Measurements from ENCODE around the gene CD52.

Gene CD52

DNA sequence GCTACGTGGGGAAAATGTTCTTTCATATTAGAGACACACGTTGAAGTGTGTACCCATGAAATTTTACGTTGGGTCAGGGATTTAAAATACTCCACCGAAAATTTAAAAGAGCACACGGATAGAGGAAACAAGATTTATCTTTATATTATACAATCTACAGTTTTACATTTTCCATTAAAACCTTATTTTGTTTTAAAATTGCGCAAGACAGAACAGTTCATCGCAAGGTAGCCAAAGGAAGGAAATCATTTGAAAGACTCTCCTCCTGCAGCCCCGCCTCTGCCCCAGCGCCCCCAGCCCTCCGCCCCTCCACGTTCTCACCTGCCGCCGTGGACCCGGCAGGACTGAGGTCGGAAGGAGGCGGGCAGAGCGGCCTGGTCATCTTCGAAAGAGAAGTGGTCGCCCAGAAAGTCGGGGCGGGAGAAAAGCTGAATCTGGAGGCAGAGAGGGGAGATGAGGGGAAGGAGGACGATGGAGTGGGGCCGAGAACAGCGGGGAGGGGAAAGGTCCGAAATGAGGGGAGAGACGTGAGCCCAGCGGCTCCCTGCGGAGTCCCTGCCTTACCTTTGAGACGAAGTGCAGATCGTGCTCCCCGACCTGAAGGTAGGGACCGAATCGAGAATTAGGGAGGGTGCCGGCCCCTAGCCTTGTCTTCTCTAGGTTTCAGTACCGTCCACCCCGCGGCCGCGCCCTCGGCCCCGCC is 18.2 kb downstream of the CD52 start:
- DNase-seq = no peak

DNA sequence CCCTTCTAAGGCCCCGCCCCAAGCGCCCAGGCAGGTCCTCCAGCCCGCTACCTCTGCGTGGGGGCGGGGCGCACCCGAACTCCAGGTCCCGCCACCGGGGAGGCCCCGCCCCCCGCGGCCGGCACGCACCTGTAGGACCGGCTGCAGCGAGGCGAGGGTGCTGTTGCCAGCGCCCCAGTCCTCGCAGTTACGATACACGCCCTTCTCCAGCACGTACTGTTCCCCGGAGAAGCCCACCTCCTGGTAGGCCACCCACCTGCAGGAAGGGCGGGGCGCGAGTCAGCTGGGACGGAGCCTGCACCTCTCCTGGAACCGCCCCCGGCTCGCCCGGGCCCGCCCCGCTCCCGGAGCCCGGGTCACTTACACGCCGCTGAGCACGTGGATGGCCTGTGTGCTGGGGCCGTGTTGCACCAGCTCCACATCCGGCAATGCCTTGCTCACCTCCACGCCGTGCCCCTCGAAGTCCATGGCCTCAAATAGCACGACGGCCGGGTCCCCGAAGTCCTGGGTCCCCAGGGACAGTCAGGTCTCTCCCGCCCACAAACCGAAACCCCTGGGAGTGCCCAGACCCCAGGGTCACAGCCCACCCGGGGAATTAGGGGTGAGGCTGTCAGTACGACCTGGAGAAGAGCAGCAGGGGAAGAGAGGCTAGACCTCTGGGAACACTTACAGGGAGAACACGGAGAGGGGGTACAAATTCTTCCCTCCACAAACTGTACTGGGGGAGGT is 18.9 kb downstream of the CD52 start:
- peak; percentile 13 for DNase-seq

DNA sequence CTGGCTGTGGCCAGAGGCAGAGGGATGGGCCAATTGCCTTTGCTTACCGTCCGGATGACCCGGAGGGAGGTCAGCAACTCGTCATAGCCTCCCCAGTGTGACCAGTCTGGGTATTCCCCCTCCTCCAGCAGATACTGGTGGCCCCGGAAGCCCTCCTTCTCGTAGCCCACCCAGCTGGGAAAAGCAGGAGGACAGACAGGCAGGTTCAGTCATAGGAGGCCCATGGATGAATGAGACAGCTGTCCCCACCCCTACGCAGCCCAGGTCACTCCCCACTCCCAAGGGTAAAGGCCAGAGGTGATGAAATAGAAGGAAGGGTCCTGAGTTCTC is 19.4 kb downstream of the CD52 start:
- DNase-seq = no peak

DNA sequence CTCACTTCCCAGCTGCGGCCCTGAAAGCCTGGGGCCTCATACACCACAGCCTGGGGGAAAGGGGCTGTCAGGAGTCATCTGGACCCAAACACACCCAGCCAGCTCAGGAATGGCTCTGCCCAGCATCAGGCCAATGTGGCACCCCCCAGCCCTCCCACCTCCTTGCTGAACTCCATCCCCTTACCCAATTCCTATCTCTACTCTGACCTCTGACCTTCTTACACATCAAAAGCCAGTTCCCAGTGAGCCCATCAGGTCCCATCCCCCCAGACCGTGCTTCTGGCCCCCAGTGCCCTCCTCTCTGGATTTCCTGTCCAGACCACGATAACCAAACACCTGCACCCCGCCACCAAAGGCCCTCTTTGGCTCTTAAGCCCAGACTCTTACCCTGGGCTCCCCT is 19.9 kb downstream of the CD52 start:
- no peak for DNase-seq

DNA sequence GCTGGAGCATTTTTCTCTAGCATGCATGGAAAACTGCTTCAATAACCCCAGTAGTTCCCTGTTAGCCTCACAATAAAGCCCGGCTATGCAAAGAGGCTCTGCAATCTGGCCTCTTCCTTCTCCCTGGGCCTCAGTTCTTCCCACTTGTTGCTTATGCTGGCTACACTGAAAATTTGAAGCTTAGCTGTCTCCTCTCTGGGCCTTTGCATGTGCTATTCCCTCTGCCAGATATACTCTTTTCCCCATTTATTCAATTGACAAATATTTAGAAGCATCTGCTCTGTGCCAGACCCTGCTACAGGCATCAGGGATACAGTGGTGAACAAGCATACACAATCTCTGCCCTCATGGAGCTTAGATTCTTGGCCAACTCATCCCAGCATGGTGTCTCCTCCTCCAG is 20.9 kb downstream of the CD52 start:
- DNase-seq = no peak

DNA sequence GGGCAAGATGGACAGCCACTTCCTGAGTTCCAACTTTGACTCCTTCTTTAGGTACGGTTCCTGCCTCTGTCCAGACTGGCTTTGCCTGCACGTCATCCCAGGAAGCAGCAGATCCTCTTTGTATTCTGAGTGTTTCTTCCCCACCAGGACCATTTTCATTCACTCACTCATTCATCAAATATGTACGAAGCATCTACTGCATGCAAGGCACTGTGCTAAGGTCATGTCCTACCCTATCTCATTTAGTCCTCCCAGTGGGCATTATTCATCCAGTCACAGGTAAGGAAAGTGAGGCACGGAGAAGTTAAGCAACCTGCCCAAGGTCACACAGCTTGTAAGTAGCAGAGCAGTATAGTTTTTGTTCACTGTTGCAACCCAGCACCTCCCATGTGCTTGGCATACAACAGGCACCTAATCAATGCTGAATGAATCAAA is 22.3 kb downstream of the CD52 start:
- no peak for DNase-seq

DNA sequence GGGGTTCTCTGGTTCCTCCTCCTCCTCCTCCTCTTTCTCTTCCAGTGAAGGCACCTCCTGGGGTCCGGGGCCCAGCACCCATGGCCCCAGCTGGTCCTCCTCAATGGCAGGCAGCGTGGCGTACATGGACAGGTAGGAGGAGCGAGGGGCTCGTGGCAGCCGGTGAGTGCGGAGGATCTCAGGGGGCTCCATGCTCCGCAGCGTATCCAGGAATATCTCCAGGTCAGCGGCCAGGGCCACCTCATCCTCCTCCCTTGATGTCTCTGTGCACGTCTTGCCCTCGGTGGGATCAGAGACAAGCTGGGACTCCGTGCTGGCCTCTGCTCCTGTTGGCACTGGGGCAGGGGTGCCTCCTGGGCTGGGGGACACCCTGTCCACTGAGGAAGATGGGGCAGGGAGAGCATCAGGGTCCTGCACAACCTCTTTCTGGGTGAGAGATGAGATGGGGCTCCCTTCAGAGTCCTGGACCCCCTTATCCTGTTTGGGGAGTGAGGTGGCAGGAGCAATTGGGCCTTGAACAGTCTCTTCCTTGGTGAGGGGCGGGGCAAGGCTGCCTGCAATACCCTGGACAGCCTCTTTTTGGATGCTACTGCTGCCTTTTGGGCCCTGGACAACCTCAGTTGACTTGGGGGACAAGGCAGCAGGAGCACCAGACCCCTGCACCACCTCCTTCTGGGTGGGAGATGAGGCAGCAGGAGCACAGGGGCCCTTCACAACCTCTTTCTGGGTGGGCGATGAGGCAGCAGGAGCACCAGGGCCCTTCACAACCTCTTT is 26.6 kb downstream of the CD52 start:
- no peak for DNase-seq

DNA sequence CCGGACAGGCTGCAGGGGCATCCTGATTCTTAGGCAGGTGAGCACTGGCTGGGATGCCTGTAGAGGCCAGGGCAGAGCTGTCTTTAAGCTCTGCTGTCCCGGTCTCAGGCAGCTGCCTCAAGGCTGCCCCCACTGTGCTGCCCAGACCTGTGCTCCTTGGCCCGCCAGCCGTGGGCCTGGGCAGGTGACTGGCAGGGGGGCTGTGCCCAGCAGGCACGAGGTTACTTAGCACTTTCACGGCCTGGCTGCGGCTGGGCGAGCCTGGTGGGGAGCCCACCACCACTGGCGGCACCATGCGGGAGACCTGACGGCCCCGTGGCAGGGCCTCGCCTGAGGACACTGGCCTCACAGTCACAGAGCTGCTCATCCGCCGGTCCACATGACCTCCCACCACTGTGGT is 28.0 kb downstream of the CD52 start:
- DNase-seq = no peak

DNA sequence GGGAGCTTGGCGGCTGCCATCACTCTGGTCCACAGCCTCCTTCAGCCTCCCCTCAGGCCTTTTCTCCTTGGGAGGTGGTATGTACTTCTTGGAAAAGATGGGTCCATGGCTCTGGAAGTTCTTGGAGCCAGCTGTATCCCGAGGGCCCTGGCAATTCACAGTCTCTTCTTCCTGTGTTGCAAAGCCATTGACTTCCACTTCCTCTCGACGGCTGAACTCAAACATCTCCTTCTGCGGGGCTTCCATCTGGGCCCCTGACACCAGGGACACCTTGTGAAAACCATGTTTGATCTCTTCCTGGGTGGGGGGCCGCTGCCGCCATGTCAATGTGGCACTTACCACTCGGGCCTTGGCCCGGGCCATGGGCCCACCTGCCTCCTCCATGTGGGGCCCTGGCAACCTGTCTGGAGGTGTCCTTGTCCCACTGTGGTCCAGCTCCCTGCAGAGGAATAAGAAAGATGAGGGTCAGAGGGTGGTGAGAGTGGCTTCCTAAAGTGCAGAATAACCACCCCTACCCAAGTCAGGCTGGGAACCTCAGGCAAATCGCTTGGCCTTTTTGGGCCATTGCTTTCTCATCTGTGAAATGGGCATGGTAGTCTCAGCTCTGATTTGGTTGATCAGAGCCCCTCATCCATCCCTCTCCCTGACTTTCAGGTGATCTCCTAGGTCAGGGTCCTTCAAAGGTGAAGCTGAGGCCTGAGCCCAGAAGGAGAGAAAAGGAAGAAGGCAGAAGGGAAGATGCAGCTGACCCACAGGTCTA is 28.7 kb downstream of the CD52 start:
- DNase-seq = no peak

DNA sequence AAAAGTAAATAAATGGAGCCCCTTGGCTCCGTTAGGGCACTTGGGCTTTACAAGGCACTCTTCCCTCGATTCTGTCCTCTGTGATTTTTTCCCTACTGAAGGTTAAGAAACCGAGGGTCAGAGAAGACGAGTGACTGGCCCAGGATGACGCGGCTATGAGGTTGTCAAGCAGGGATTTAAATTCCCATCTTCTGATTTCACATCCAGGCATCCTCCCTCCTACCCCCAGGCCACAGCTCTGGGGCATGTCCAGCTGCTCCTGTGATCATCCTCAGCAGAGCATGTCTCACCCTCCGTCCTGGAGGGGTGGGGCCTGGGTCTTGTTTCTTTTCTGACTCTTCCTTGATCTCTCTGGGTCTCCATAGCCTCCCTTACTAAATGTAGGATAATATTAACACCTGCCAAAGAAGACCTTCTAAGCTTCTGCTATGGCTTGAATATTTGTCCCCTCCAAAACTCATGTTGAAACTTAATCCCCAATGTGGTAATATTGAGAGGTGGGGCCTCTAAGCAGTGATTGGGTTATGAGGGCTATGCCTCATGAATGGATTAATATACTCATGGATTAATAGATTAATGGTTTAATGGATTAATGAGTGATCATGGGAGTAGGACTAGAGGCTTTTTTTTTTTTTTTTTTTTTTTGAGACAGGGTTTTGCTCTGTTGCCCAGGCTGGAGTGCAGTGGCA is 31.6 kb downstream of the CD52 start:
- peak; percentile 46 for DNase-seq

DNA sequence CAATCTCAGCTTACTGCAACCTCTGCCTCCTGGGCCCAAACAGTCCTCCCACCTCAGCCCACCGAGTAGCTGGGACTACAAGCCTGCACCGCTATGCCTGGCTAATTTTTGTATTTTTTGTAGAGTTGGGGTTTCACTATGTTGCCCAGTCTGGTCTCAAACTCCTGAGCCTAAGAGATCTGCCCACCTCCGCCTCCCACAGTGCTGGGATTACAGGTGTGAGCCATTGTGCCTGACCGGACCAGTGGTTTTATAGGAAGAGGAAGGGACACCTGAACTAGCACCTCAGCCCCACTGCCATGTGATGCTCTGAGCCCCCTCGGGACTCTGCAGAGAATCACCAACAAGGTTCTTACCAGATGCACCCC is 32.1 kb downstream of the CD52 start:
- DNase-seq = no peak

DNA sequence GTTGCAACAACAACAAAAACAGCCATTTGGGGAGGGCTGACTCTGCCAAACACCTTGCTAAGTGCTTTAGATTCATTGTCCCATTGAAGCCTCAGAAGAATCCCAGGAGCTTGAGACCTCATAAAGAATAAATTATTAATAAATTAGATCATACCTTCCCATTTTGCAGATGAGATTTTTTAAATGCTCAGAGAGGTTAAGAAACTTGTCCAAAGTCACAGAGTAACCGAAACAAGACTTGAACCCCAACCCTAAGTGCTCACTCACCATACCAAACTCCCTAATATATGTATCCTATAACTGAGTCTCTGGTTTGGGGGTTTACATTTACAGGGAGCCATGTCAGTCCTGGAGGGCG is 32.6 kb downstream of the CD52 start:
- no peak for DNase-seq

DNA sequence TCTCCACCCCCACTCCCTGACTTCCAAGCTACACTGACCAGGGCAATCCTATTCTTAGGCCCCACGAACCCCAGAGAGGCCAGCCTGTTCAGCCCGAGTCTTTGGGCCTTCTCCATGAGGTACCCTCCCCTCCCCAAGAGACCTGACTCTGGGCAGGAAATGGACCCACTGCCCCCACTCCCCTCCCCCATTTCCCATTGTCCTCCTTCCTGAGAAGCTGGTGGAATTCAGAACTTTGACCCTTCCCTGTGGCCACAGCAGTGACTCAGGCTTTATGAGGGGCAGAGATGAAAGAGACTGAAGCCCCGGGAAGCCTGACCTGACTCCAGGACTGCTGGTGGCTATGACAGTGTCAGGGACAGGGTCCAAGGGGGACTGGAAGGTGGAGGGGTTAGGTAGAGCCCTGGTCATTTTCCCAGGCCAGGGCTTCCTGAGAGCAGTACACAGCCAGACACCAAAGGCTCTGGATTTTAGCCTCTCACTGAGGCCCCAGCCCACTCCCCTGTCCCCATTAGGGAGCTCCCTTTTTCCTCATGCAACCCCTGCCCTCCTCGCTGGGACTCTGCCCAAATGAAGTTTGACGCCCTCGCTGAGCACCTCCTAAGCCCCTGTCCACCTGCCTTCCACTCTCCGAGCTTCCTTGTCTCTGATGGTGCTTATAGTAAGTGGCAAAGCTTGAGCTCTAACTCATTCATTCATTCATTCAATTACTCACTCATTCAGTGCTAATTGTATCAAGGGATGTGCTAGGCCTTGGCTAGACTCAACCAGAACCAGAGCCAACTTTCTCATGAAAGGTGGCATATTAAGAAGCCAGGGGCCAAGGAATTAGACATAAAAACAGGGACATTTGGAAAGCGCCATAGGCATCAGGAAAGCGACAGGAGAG is 33.2 kb downstream of the CD52 start:
- no peak for DNase-seq

DNA sequence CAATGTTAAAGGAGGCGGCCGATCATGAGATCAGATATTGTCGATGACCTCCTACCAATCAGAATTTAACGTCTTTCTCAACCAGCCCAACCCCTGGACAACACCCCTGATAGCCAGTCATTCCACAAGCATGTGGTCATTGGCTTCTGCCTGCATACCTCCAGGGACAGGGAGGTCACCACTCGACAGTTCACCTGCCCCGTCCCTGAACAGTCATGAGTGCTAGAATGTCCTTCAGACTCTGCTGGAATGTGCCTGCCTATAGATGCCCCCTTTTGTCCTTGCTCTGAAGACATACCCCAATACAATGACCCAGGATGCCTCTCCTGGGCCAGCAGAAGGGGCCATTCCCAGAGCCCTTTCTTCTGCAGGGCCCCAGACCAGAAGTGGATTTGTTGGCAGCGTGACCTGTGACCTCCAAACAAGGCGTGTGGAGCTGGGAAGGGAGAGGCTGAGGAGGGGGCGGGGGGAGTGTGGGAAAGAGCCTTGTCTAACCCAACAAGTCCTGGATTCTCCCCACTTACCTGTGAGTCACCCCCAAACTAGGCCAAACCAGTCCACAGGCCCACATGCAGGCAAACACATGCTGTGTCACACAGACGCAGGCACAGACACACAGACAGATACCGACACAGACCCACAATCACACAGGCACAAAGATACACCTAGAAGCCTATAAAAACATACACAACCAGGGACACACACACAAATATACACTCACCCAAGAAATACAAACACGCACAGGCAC is 34.0 kb downstream of the CD52 start:
- peak; percentile 30 for DNase-seq

DNA sequence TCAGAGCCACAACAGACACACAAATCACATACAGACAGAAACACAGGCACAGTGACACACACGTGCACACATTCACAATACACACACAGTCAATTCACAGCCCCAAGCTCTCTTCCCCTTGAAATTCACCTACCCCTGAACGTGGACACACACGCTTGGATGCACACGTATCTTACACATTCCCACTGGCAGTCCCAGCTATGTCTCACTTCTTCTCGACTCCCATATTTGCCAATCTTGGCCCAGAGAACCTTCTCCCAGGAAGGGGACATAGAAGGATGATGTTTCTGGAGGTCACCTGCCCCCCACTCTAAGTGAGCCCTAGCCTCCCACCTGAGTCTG is 34.6 kb downstream of the CD52 start:
- DNase-seq = no peak

DNA sequence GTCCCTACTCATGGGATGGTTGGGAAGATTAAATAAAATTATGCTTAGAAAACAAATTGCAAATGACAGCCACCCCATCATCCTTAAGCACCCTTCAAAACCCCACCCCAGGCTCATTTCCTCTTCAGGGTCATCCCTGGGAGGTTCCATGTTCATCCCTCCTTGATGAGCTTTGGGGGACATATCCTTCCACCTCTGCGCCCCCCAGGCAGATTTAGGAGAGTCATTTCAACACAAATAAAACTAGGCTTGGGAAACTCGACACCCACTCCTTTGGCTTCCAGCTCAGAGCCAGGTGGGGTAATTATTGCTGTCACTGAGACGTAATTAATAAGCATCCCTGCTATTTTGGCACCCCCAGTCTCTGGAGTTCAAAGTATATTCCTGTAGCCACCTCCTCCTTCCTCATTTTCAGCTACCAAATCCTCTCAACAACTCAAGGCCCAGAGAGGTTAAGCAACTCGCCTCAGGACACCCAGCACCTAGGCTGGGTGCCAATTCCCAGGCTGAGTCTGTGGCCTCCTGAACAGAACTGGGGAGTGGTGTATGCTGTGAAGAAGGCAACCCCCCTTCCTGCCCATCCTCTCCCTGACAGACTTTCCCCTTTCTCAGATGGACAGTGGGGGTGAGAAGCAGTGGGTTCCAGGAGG is 35.6 kb downstream of the CD52 start:
- DNase-seq = no peak

DNA sequence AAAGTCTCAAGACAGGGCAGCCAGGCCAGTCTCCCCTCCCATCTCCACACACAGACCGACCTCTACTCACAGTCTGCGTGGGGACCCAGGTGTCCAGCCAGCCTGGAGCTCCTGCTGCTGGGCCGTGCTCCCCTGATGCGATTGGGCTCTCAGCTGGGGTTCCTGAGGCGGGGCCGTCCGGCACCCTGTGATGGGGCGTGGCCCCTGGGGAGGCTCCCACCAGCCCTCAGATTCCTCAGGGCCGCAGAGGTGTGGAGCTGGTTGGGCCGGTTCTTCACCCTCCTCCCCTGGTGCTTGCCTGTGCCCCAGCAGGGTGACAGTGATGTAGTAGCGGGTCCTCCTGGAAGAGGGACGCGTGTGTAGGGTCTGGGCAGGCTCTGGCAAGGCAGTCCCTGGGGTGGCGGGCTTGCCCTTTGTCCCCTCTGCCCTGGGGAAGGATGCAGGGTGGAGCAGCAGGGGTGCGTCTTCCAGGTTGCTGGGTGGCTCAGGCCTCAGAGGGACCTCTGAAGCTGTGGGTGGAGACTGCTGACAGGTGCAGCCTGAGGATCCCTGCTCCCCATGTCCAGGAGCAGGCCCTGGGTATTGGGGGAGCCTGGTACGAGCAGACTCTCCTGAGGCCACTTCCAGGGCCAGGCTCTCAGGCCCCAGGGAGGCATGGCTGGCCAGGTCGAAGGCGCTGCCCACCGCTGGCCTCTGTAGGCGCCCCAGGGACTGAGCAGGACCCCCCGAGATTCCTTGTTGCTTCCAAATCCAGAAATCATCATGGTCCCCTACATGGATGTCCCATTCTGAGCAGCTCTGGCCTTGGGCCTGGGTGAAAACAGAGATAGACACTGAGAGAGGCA is 36.4 kb downstream of the CD52 start, which contains the start of gene CRYBG2:
TSS of gene CRYBG2 (minus strand) at position 155 of the 845 bp plus-strand sequence. CDS start 7,473 bp downstream, outside the sequence.
- DNase-seq = no peak

DNA sequence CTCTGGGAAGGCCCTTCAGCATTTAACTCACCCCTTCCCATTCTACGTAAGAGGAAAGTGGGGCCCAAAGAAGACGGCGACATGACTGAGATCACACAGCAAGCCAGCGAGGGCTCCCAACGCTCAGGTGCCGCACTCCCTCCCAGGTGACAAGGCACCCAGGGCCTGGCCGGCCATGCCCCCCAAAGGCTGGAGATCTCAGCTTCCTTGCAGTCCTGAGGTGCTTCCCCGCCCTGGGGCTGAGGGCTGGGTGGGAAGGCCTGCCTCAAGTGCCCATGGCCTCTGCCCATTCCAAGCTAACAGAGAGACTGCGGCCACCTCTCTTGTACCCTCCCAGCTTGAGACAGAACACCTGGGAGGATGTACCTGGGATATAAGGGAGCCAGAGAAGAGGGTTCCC is 37.2 kb downstream of the CD52 start:
- no peak for DNase-seq

DNA sequence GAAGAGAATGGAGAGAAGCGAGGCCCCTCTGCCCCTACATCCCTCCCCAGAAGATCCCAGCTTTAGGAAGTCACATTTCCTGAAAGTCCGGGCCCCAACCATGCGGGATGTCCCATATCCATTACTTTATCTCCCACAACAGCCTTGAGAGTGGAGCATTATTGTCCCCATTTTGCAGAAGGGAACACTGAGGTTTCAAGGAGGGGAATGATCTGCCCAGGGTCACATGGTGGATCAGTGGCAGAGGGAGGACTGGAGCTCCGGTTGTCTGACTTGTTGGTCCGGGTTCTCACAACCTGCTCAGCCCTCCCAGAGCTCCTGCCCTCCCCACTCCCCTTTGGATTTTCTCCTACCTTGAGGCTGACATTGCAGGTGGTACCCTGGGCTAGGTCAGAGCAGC is 38.3 kb downstream of the CD52 start:
- DNase-seq = no peak

Measured in fibroblast of skin of scalp (primary cell).